Upper lobe of right lung (tissue), 1 donor: Measurements from ENCODE around the gene PCSK5. TPM values are rescaled to one million over a fixed set of nuclear protein-coding genes. Genes with fewer than 3 reads are reported as not detected.

Source experiments
- ATAC-seq: fragments of 200-7000 bp; cut with Tn5 transposase; one replicate; pipeline ENCODE4 v1.9.1; 2020; ENCODE audit warnings: mild to moderate bottlenecking, moderate library complexity
- DNase-seq: peaks from one replicate; pipeline ENCODE4 v3.0.0-alpha.2; 2020
- H3K27ac ChIP-seq: fragments of 200-600 bp; one replicate; pipeline ENCODE4 v1.8.0; 2022
- H3K27me3 ChIP-seq: fragments of 200-600 bp; one replicate; pipeline ENCODE4 v1.8.0; 2022; ENCODE audit warnings: mild to moderate bottlenecking
- H3K36me3 ChIP-seq: fragments of 200-600 bp; one replicate; pipeline ENCODE4 v1.8.0; 2022
- H3K4me1 ChIP-seq: fragments of 200-600 bp; one replicate; pipeline ENCODE4 v1.8.0; 2022
- H3K4me3 ChIP-seq: fragments of 200-600 bp; one replicate; pipeline ENCODE4 v1.8.0; 2022; ENCODE audit warnings: mild to moderate bottlenecking
- H3K9me3 ChIP-seq: fragments of 200-600 bp; one replicate; pipeline ENCODE4 v1.8.0; 2022
- intact Hi-C: fragments of 100-400 bp; cut with DNase I; formaldehyde crosslinking; loops from one replicate; pipeline ENCODE4 v1.11.0; 2022
- total RNA-seq: library from RNA; stranded (reverse); fragmentation: NEBNext Ultra II Directional; extraction: Animal tissue kit (Norgen Biotek cat#: 25700); gene quantifications from one replicate; pipeline ENCODE4 v1.2.1, GENCODE V29; 2021
- TF ChIP-seq, protein P1 (sequence below): fragments of 200-600 bp; IDR thresholded peaks from one replicate; pipeline ENCODE4 v1.8.0; 2022; ENCODE audit warnings: antibody characterized with exemption
- donor health status: DM: no; HTN: yes; CAD: no; lungs with severe emphysema.

PCSK5 gene
- total RNA-seq, 1 donor from 2014 or later, result 18.1 TPM

DNA sequence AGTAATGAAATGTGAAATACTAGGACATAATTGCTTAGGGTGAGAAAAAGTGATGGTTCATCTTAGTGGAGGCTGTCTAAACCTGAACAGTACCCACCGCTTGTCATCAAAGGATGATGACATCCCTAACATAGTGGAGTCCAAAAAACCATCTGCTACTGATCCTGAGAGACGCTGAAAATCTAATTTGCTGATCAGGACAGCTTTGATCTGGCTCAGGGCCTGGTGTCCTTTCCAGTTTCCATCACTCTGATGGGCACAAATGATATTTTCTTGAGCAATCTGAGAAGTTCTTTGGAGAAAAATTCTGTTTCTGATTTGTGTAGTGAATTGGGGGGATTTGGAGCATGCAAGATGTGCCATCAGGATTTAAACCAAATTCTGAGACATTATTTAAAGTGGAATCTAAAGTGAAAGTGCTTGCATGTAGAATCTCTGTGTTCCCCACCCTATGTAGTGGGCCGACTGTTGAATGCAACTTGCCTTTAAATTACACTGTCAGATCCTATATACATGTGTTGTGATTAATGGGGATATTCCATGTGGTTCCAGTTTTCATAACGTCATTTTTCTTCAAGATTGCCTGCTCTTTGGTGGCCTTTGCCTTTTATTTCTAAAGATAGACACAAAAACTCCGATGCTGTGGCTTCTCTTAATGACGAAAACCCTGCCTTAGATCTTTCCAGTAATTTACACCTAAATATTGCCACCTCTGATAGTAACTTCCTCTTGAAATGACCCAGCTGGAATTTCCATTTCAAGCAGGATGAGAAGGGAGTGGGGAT lies 213.2 kb downstream of the PCSK5 start:
- Histone ChIP-seq H3K4me3 (no peak overlapping the region), H3K27ac (no peak overlapping the region), H3K9me3 (no peaks in the 10 kb centered on the region), H3K4me1 (peaks cover 14% of the 10 kb centered on the region), H3K27me3 (no peaks in the 10 kb centered on the region), H3K36me3 (peaks cover 19% of the 10 kb centered on the region)
- ATAC-seq (no peak), DNase-seq (no peak)
- intact Hi-C loops, result no loop called here
- TF ChIP-seq, protein P1, sequence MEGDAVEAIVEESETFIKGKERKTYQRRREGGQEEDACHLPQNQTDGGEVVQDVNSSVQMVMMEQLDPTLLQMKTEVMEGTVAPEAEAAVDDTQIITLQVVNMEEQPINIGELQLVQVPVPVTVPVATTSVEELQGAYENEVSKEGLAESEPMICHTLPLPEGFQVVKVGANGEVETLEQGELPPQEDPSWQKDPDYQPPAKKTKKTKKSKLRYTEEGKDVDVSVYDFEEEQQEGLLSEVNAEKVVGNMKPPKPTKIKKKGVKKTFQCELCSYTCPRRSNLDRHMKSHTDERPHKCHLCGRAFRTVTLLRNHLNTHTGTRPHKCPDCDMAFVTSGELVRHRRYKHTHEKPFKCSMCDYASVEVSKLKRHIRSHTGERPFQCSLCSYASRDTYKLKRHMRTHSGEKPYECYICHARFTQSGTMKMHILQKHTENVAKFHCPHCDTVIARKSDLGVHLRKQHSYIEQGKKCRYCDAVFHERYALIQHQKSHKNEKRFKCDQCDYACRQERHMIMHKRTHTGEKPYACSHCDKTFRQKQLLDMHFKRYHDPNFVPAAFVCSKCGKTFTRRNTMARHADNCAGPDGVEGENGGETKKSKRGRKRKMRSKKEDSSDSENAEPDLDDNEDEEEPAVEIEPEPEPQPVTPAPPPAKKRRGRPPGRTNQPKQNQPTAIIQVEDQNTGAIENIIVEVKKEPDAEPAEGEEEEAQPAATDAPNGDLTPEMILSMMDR, result no peak

DNA sequence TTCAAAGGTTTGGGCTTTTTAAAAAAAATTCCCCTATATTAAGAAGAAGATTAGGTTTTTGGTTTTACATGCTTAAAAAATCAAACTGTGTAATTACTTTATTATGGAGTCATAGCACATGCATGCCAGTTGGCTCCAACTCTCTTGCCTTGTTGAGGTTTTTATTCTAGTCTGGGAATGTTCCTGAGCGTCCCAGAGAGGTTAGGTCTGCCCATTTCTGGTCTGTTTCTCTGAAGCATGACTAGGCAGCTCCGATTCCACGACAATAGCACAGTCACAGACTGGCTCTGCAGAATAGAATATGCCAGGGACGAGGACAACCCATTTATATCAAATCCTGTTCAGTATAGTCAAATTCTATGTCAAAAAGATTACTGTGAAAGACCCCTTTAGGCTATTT lies 217.0 kb downstream of the PCSK5 start:
- H3K9me3 ChIP-seq, result no peaks in the 10 kb centered on the region
- DNase-seq (no peak), ATAC-seq (no peak)
- H3K36me3 ChIP-seq, result peaks cover 19% of the 10 kb centered on the region
- H3K27ac ChIP-seq, result no peak overlapping the region
- intact Hi-C loops, result no loop called here
- H3K27me3 ChIP-seq, result no peaks in the 10 kb centered on the region
- TF ChIP-seq, protein P1, result no peak
- H3K4me1 ChIP-seq, result no peaks in the 10 kb centered on the region
- no peak overlapping the region for H3K4me3 ChIP-seq

DNA sequence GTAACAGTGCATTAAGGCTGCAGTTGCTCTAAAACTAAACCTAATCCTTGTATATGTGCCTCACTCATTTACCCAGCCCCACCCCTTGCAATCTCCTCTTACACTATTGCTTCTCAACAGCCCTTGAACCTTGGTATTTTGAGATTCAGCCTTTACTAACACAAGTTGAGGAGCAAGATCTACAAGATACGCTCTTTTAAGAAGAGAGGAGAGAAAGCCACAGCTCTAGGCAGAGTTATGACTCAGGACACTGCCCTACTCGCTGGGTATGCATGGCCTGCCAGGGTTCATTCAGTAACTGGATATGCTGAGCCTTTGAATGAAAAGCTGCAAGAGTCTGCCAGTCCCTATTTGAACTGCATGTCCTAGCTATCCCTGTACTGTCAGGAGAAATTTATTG lies 219.5 kb downstream of the PCSK5 start:
- TF ChIP-seq, protein P1, result no peak
- intact Hi-C loops, result no loop called here
- ATAC-seq, result peak; percentile 89
- Histone ChIP-seq H3K27me3 (no peaks in the 10 kb centered on the region), H3K27ac (no peak overlapping the region), H3K4me3 (no peak overlapping the region), H3K4me1 (no peaks in the 10 kb centered on the region), H3K9me3 (no peaks in the 10 kb centered on the region), H3K36me3 (peaks cover 19% of the 10 kb centered on the region)
- no peak for DNase-seq

DNA sequence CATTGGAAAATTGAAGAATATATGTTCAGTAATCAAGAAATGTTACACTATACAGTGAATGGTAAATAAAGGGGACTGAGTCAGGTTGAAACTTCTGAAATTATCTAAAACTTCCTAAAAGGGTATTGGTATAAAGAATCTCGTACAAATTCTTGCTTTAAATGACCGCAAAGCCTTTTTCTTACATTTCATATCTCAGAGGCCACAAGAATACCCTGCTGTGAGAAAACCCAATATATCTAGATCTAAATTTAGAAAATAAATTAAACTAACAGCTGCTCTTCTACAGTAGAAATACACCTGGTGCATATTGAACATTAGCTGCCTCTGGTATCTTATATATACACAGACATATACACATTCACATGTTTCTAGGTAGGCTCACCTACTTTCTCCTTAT lies 221.7 kb downstream of the PCSK5 start:
- Histone ChIP-seq H3K4me3 (no peak overlapping the region), H3K27ac (no peak overlapping the region), H3K36me3 (peaks cover 13% of the 10 kb centered on the region), H3K4me1 (no peaks in the 10 kb centered on the region), H3K27me3 (no peaks in the 10 kb centered on the region), H3K9me3 (no peaks in the 10 kb centered on the region)
- no peak for DNase-seq
- ATAC-seq, result no peak
- TF ChIP-seq, protein P1, result no peak
- intact Hi-C loops, result no loop called here

DNA sequence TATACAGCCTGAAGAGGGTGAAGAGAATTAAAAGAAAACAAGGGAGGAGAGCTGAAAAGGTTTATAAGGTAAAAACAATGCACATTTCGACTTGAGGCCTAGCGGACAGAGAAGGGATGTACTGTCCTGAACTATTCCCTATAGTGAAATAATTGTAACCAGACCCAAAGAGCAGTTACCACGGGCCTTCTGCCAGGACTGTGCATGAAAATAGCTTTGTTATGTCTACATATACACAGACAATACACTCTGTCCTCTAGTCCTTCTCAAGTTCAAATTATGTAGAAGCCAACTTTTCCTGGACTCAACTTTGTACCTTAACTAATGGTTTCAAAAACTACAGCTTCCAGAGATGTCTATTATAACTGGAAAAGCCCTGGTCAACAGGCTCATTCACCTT lies 223.7 kb downstream of the PCSK5 start:
- DNase-seq, result no peak
- Histone ChIP-seq H3K4me1 (no peaks in the 10 kb centered on the region), H3K4me3 (no peak overlapping the region), H3K9me3 (no peaks in the 10 kb centered on the region), H3K36me3 (no peaks in the 10 kb centered on the region), H3K27me3 (no peaks in the 10 kb centered on the region), H3K27ac (no peak overlapping the region)
- intact Hi-C loops, result no loop called here
- TF ChIP-seq, protein P1, result no peak
- ATAC-seq, result no peak

DNA sequence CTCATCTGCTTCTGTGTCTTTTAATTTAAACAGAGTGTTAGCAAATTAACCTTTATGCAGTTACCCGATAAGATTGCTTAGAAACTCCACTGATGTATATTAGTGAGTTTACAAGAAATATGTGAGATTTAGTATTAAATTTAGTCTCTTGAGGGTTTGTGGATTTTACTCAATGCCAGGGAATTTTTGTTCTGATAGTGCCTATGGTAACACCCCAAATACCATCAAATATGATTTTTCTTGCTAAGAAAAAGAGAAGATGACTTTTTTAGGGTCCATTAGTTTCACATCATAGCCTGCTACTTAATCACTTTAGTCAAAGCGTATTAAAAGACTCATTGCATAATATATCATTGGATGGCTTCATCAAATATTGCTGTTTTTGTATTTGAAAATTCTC lies 224.9 kb downstream of the PCSK5 start:
- Histone ChIP-seq H3K4me1 (no peaks in the 10 kb centered on the region), H3K27ac (no peak overlapping the region), H3K9me3 (no peaks in the 10 kb centered on the region), H3K4me3 (no peak overlapping the region), H3K27me3 (no peaks in the 10 kb centered on the region), H3K36me3 (no peaks in the 10 kb centered on the region)
- TF ChIP-seq, protein P1, result no peak
- DNase-seq, result no peak
- no peak for ATAC-seq
- intact Hi-C loops, result no loop called here
